Heart right ventricle (tissue), 16 donors: ENCODE results near the gene VPS9D1. TPM values are rescaled to one million over a fixed set of nuclear protein-coding genes. Genes with fewer than 3 reads are reported as not detected.
"Not testable (repeated sequence)": the region's sequence is repeated elsewhere in the genome, so short reads cannot be mapped to it uniquely, and the experiment has no call there.

Experiments
- ATAC-seq, 8 donors: fragments of 200-7000 bp; cut with Tn5 transposase; one replicate each; pipeline ENCODE4 v1.9.1; 2020; ENCODE audit warnings: mild to moderate bottlenecking in 8 of 8, moderate library complexity in 8 of 8, moderate number of reproducible peaks in 1 of 8
- DNase-seq, 2 donors: peaks; one replicate each; pipeline ENCODE4 v3.0.0-alpha.2; 2020
- H3K27ac ChIP-seq, 10 donors: fragments of 200-600 bp; sonication (generic) in 2 of 10; one replicate each; pipeline versions ENCODE4 v1.5.0 to v1.8.0; 2020 to 2022; ENCODE audit warnings: mild to moderate bottlenecking in 3 of 10
- H3K27me3 ChIP-seq, 7 donors: fragments of 200-600 bp; one replicate each; pipeline ENCODE4 v1.8.0; 2021 to 2022; ENCODE audit warnings: mild to moderate bottlenecking in 2 of 7
- H3K36me3 ChIP-seq, 9 donors: fragments of 200-600 bp; sonication (generic) in 1 of 9; one replicate each; pipeline versions ENCODE4 v1.5.0 to v1.8.0; 2020 to 2022; ENCODE audit warnings: mild to moderate bottlenecking in 2 of 9
- H3K4me1 ChIP-seq, 9 donors: fragments of 200-600 bp; sonication (generic) in 1 of 9; one replicate each; pipeline versions ENCODE4 v1.5.0 to v1.8.0; 2020 to 2022; ENCODE audit warnings: mild to moderate bottlenecking in 4 of 9
- H3K4me3 ChIP-seq, 10 donors: fragments of 200-600 bp; sonication (generic) in 2 of 10; one replicate each; pipeline versions ENCODE4 v1.5.0 to v1.8.0; 2020 to 2022; ENCODE audit warnings: mild to moderate bottlenecking in 7 of 10, moderate library complexity in 2 of 10
- H3K9me3 ChIP-seq, 11 donors: fragments of 200-600 bp in 10 of 11; sonication (generic) in 2 of 11; one replicate each; pipeline versions ENCODE4 v1.5.0 to v1.8.0; 2013 to 2022; ENCODE audit warnings: mild to moderate bottlenecking in 2 of 11, control low read depth in 1 of 11, moderate library complexity in 1 of 11
- WGBS, 2 donors: extraction: QIAGEN DNeasy Blood & Tissue Kit; methylation state at CpG; one replicate each; pipeline ENCODE4 v1.1.7; 2013; ENCODE audit warnings: inconsistent platforms in 1 of 2; 5-methylcytosine and 5-hydroxymethylcytosine counted together
- intact Hi-C, 10 donors: fragments of 100-400 bp; cut with DNase I; formaldehyde crosslinking; loops; one replicate each; pipeline versions ENCODE4 v1.11.1 to v1.14.2; 2022
- polyA plus RNA-seq, 2 donors: library from polyadenylated mRNA; stranded (reverse); fragments of 200-250 nt; gene quantifications; one replicate each; pipeline ENCODE4 v1.2.3, GENCODE V29; 2013
- total RNA-seq, 10 donors: library from RNA; stranded (reverse); fragmentation: NEBNext Ultra II Directional in 3 of 10; extraction: Animal tissue kit (Norgen Biotek cat#: 25700) in 3 of 10; gene quantifications; one replicate each; pipeline versions ENCODE4 v1.2.1 to v1.2.4, GENCODE V29; 2021 to 2023
- TF ChIP-seq, protein P1 (sequence below), 9 donors: fragments of 200-600 bp; sonication (generic) in 2 of 9; IDR thresholded peaks; one replicate each; pipeline versions ENCODE4 v1.5.0 to v1.8.0; 2021 to 2022; ENCODE audit warnings: antibody characterized with exemption in 9 of 9, mild to moderate bottlenecking in 5 of 9, moderate library complexity in 1 of 9
- donor health status: Arrhythmogenic right ventricular cardiomyopathy.
- donor health status: ischemic (EF 13 %, LVEDD 7.1; RV severe dilation, severe dysfunction).
- donor health status: healthy with polysubstance abuse.
- donor health status: DM: no; HTN: yes; CAD: no.
- donor health status: DM: no; HTN: no; CAD: no.
- donor health status: ischemic (EF 25% LVEDD 6.9; RV normal size, moderate dysfunction).
- donor health status: ischemic (EF 25% LVEDD 5.7; RV mildly dilated, moderate dysfunction).
- donor health status: healthy.
- donor health status: DM: yes; HTN: yes; CAD: no.
- donor health status: Ischemic cardiomyopathy.
- donor health status: ischemic (EF 35%, LVEDD 5.7; RV mildly dilated, moderate dysfunction).
- donor health status: nonischemic (EF 11% LVEDD 7.7; RV severe dilation, severe dysfunction).
- donor health status: DM: yes; HTN: yes; CAD: no.
- donor health status: PGD.
- donor health status: ischemic (EF 29% LVEDD 5.4; RV normal size, mild dysfunction).
- donor health status: nonischemic (EF 23%, LVEDD 6.1; RV moderate dilation, normal function).

VPS9D1 gene
- total and polyA plus RNA-seq, 12 donors = 7.0 to 41.0 (median 11.8) TPM

DNA sequence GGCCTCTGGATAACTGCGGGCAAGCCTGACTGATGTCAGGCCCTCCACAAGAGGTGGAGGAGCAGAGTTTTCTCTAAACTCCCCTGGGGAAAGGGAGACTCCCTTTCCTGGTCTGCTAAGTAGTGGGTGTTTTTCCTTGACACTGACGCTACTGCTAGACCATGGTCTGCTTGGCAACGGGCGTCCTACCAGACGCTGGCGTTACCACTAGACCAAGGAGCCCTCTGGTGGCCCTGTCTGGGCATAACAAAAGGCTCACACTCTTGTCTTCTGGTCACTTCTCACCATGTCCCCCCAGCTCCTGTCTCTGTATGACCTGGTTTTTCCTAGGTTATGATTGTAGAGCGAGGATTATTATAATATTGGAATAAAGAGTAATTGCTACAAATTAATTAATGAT lies 53.7 kb downstream of the VPS9D1 start:
- H3K36me3 ChIP-seq = peaks cover 0 to 19% (median 0%) of the 10 kb centered on the region in 9 donors
- WGBS, 2 donors = 40 to 54% methylated on average over 6 to 7 of the region's 7 CpGs
- ATAC-seq, H3K27me3 ChIP-seq, DNase-seq, H3K27ac ChIP-seq, H3K4me1 ChIP-seq, intact Hi-C loops, H3K9me3 ChIP-seq, H3K4me3 ChIP-seq: not testable (repeated sequence)
- TF ChIP-seq, protein P1, sequence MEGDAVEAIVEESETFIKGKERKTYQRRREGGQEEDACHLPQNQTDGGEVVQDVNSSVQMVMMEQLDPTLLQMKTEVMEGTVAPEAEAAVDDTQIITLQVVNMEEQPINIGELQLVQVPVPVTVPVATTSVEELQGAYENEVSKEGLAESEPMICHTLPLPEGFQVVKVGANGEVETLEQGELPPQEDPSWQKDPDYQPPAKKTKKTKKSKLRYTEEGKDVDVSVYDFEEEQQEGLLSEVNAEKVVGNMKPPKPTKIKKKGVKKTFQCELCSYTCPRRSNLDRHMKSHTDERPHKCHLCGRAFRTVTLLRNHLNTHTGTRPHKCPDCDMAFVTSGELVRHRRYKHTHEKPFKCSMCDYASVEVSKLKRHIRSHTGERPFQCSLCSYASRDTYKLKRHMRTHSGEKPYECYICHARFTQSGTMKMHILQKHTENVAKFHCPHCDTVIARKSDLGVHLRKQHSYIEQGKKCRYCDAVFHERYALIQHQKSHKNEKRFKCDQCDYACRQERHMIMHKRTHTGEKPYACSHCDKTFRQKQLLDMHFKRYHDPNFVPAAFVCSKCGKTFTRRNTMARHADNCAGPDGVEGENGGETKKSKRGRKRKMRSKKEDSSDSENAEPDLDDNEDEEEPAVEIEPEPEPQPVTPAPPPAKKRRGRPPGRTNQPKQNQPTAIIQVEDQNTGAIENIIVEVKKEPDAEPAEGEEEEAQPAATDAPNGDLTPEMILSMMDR (IDR thresholded peaks at IDR 0.05) = peak in 6 of 9 donors; percentile 12 to 39 (median 22)

DNA sequence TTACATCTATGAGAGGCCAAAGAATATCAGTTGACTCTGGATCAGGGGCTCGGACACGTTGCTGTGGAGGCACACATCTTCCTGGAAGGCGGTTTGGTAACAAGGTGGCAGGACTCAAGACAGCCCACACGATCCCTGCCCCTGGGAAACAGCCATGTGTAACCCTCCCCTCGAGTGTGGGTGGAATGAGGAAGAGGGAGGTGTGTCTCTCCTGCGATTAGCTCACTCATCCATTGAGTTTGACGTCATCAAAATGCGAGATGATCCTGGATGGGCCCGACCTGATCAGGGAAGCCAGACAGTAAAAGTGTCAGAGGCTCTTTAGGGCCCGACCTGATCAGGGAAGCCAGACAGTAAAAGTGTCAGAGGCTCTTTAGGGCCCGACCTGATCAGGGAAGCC lies 56.5 kb downstream of the VPS9D1 start:
- WGBS, 2 donors = 91 to 93% methylated on average over 10 of the region's 11 CpGs
- H3K9me3 ChIP-seq = not testable (repeated sequence)

DNA sequence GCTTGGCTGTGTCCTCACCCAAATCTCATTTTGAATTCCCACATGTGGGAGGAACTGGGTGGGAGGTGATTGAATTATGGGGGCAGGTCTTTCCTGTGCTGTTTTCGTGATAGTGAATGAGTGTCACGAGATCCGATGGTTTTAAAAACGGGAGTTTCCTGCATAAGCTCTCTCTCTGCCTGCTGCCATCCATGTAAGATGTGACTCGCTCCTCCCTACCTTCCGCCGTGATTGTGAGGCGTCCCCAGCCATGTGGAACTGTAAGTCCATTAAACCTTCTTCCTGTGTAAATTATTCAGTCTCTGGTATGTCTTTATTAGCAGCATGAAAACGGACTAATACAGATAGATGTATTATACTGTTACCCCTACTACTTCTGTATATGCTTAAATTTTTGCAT lies 59.5 kb downstream of the VPS9D1 start:
- DNase-seq = no peak
- WGBS, 2 donors = 90 to 92% methylated on average over 9 of the region's 9 CpGs
- ATAC-seq = no peak
- H3K9me3 ChIP-seq = no peaks in the 10 kb centered on the region
- no peak overlapping the region for H3K4me3 ChIP-seq
- intact Hi-C loops = no loop called here
- TF ChIP-seq, protein P1 (IDR thresholded peaks at IDR 0.05) = no peak
- H3K27me3 ChIP-seq = no peaks in the 10 kb centered on the region
- peaks cover 8 to 30% (median 17%) of the 10 kb centered on the region in 9 donors for H3K4me1 ChIP-seq
- no peak overlapping the region for H3K27ac ChIP-seq
- peaks cover 0 to 35% (median 0%) of the 10 kb centered on the region in 9 donors for H3K36me3 ChIP-seq

More for the DNA sequence above, 56.5 kb downstream of the VPS9D1 start:
- Histone ChIP-seq H3K36me3 (peaks cover 0 to 35% (median 0%) of the 10 kb centered on the region in 9 donors), H3K4me1 (peaks cover 0 to 13% (median 0%) of the 10 kb centered on the region in 9 donors)
- ATAC-seq, H3K4me3 ChIP-seq, H3K27me3 ChIP-seq, H3K27ac ChIP-seq, intact Hi-C loops, DNase-seq: not testable (repeated sequence)

DNA sequence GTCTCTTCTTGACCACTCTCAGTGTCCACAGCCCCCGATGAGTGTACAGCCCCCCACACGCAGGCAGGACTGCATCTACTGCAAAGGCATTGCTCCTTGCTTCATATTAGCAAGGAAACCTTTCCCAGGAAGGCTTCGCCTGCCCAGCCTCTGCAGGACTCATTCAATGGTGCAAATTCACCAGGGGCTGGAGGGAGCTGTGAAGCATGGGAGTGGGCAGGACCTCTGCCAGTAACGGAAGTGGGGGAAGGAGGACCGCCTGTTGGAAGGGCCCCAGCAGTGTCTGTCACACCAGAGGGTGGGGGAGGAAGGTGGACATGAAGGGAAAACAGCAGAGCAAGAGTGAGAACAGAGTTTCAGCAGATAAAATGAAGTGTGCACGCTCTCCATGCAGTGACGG lies 60.6 kb downstream of the VPS9D1 start:
- peaks cover 9 to 31% (median 20%) of the 10 kb centered on the region in 9 donors for H3K4me1 ChIP-seq
- H3K9me3 ChIP-seq = no peaks in the 10 kb centered on the region
- intact Hi-C loops = no loop called here
- DNase-seq (no peak), ATAC-seq (no peak)
- H3K27ac ChIP-seq = no peak overlapping the region
- WGBS, 2 donors = 84 to 86% methylated on average over 7 of the region's 7 CpGs
- TF ChIP-seq, protein P1 (IDR thresholded peaks at IDR 0.05) = no peak
- H3K36me3 ChIP-seq = peaks cover 0 to 35% (median 0%) of the 10 kb centered on the region in 9 donors
- no peak overlapping the region for H3K4me3 ChIP-seq
- H3K27me3 ChIP-seq = no peaks in the 10 kb centered on the region

DNA sequence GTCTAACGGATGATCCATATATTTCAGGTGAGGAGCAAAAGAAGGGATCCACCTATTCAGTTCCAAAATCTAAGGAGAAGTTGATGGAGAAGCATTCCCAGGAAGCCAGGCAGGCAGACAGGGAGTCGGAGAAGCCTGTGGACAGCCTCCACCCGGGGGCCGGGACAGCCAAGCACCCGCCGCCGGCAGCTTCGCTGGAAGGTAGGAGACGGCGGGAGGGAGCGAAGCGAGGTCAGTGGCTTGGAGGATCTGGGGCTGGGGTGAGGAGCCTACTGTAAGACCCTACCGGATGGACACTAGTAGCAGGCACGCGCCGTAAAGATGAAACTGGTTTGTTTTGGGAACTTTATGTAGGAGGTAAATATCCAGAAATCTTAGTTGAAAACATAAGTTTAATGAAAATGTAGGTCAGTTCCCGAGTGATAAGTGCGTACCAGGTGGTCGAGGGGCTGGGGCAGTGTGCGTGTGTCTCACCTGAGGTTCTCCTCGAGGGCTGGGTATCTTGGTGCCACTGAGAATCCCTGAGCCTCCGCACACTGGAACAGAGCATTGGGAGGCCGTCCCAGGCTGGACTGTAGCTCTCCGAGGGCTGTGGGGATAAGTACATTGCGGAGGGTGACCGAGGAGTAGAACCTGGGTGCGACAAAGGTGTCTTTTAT lies 62.3 kb downstream of the VPS9D1 start:
- intact Hi-C loops = loop anchor here in 1 of 10 donors (10.0 kb wide), 1 partner anchor 216 kb away; the partner anchor contains the start of gene TCF25
- Histone ChIP-seq H3K27ac (peak overlapping the region in 9 of 10 donors; percentile 85 to 98 (median 91)), H3K36me3 (peaks cover 0 to 40% (median 0%) of the 10 kb centered on the region in 9 donors), H3K27me3 (no peaks in the 10 kb centered on the region), H3K4me3 (peak overlapping the region; percentile 84 to 100 (median 98)), H3K9me3 (no peaks in the 10 kb centered on the region), H3K4me1 (peaks cover 9 to 31% (median 20%) of the 10 kb centered on the region in 9 donors)
- DNase-seq (no peak), ATAC-seq (peak in 3 of 8 donors; percentile 9 to 33 (median 27))
- WGBS, 2 donors = 19 to 21% methylated on average over 27 of the region's 27 CpGs
- TF ChIP-seq, protein P1 (IDR thresholded peaks at IDR 0.05) = no peak
